ENCODE results near the gene MICU2. TPM values are rescaled to one million over a fixed set of nuclear protein-coding genes. Genes with fewer than 3 reads are reported as not detected.

MICU2 gene
- total RNA-seq, 1 donor from 2014 or later, result 29.8 TPM

DNA sequence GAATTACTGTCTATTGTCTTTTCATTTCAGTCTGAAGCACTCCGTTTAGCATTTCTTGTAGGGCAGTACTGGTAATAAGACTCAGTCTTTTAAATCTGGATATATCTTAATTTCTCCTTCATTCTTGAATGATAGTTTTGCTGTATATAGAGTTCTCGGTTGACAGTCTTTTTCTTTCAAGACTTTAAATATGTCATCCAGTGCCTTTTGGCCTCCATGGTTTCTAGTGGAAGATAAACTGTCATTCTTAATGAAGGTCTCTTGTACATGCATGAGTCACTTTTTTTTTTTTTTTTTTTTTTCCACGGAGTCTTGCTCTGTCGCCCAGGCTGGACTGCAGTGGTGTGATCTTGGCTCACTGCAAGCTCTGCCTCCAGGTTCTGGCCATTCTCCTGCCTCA lies 117.6 kb downstream of the MICU2 start:
- DNase-seq (ENCODE audit: low read depth in 2 of 2), result no peak

DNA sequence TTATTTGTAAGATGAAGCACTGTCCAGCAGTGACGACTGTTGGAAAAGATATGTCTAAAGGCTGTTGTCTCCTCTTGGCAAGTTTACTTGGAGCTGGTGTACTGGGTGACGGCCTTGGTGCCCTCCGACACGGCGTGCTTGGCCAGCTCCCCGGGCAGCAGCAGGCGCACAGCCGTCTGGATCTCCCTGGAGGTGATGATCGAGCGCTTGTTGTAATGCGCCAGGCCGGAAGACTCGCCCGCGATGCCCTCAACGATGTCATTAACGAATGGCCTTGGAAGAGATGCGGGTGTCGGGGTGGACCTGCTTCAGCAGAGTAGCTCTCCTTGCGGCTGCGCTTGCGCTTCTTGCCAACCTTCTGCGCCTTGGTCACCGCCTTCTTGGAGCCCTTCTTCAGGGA lies 120.2 kb downstream of the MICU2 start:
- DNase-seq (ENCODE audit: low read depth in 2 of 2), result no peak

DNA sequence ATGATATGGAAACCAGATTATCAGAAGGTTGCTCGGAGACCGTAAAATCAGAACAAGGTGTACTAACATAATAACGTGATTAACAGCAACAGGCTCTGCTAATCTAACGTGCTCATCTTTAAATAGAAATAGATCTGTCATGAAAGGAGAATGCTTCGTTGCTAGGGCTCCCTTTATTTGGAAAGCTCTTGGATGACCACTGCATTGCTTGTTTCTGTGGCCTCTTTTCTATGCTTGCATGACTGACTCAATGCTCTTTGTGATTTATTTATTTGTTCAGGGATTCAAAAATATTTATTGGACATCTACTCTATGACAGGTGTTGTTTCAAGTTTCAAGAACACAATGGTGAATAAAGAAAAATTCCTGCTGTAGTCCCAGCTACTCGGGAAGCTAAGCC lies 122.6 kb downstream of the MICU2 start:
- DNase-seq (ENCODE audit: low read depth in 2 of 2), result no peak

DNA sequence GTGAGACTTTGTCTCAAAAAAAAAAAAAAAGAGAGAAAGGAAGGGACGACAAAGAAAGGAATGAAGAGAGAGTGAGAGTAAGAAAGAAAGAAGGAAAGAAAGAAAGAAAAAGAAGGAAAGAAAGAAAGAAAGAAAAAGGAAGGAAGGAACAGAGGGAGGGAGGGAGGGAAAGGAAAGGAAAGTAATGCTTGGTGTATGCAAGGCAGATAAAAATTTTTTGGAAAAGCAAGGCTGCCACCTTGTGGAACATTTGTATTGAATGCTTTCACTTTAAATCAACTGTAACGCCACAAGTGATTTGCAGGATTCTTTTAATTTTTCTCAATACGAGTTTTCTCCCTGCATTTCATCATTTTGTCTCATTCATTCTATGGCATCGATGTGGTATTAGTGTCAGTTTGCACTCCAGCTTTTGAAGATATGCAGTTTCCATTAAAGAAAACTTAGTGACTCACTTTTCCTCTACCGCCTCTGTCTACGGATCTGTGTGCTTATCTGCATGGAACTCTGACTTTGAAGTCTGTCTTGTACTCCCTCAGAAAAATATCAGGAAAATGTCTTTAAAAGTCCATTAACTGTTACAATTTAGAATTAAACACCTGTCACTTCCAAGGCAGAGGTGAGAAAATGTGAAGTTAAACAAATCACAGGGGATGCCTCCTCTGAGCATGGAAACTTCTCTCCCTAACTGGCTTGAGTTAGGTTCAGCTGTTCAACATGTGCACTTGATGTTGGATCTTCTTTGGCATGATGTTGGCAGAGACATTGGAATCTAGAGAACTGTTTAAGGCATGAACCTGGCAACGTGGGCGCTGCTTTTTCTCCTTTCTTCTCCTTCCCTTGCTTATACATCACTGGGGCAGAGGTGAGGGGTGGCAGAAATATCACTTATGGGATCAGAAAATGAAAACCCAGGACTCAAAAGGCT lies 124.8 kb downstream of the MICU2 start:
- DNase-seq (ENCODE audit: low read depth in 2 of 2), result peak; percentile 74 to 85

DNA sequence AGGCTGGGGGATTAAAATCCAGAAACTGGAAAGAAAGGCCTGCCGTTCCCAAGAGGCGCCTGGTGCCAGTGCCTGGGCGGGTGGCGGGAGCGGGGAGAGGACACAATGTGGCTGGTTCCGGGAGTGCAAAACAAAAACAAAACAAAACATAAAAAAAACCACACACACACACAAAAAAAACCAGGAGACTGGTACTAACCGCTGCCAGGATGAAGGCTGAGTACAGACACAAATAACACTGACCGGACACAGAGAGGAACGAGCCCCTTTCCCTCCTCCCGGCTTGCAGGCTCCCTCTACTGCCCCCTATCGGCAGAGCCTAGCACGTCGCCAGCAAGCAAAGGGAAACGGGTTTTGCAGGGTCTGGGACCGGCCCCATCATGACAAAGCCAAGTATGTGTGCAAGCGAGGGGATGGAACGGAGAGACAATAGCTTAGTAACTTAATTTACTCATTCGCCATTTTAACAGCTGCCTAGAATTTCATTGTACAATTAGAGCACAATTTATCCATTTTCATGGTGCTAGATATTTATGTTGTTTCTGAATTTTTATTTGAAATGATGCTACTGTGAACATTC lies 127.0 kb downstream of the MICU2 start:
- peak; percentile 85 to 92 for DNase-seq (ENCODE audit: low read depth in 2 of 2)

DNA sequence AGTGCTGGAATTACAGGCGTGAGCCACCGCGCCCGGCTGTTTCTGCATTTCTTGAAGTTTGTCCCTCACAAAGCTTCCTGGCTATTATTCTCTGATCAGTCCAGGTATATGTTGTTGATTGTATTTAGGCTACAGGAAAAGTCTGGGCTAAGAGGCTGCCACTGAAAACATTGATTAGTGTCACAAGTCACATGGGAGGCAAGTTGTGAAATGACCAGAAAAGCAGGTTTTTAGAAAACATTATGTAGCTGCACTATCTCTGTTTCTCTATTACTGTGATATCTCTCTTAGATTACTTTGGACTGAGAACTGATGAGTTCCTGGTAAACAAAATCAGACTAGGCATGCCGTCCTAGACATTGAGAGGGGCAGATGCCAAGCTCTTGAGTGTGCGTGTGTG lies 128.9 kb downstream of the MICU2 start:
- DNase-seq (ENCODE audit: low read depth in 2 of 2), result no peak

DNA sequence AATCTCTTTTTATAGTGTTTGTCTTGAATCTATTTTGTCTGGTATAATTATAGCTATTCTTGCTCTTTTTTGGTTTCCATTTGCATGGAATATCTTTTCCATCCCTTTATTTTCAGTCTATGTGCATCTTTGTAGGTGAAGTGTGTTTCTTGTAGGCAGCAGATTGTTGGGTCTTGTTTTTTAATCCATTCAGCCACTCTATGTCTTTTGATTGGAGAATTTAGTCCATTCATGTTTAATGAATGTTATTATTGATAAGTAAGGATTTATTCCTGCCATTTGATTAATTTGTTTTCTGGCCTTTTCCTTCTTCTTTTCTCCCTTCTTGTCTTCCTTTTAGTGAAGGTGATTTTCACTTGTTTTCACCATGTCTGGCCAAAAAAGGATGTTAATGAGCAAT lies 133.2 kb downstream of the MICU2 start:
- DNase-seq (ENCODE audit: low read depth in 2 of 2), result no peak

DNA sequence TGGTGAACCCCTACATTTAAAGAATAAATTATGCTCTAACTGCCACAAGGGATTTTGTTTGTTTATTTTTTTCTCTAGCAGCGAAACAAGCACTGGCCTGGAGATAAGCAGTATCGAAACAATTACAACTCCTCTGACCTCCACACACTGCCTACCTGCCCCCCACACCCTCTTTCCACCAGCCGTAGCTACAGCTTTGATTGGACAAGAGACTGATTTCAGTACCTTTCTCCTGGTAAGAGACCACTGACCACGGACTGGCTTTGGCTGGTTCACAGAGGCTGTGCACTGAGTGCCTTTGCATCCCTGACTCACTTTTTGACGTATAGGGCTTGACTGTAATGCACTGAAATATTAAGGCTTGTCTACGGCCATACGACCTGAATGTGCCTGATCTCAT lies 137.4 kb downstream of the MICU2 start:
- DNase-seq (ENCODE audit: low read depth in 2 of 2), result no peak

DNA sequence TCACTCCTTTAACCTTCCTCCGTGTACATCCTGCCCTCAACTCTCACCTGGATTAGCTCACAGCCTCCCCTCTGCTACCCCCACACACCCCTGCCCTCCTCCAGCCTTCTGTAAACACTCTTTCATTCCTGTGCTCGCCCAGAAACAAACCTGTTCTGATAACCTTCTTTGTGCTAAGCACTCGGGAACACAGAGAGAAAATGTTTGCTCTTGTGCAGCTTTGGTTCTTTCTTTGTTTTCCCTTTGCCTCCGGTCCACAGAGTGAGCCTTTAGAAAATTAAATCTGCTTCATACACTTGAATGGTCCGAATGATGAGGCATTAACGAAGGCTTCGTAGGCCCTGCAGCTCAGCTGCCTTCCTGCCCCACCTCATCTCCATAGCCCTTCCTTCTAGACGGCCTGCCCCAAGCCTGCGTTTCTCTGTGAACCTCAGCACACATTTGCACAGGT lies 138.2 kb downstream of the MICU2 start:
- DNase-seq (ENCODE audit: low read depth in 2 of 2), result no peak

DNA sequence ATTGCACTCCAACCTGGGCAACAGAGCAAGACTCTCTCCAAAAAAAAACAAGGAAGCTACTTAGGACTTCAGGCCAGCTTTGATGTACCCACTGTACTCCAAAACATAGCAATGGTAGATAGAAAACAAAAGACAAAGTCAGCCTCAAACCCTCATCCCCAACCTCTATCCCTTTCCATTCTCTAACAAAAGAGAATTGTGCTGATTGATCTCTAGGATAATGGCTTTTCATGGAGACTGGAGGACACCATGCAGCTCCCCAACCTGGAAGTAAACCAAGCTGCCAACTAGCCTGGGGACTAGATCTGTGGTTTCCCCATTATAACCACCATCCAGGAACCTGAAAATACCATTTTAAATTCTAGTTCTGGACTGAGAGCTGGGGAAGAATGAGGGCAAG lies 140.5 kb downstream of the MICU2 start:
- DNase-seq (ENCODE audit: low read depth in 2 of 2), result no peak

DNA sequence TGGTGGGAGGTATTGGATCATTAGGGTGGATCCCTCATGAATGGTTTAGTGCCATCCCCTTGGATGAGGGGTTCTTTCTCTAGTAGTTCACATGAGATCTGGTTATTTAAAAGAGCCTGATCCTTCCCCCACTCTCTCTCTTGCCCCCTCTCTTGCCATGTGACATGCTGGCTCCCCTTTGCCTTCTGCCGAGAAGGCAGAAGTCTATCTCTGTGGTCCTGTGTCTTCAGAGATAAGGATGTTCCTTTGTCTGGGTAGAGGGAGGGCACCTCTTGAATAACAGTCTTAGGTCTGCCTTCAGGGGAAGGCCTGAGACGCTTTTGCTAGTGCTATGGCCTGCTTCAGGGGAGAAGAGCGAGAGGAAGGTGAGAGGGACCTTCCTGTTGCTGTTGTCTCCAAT lies 142.8 kb downstream of the MICU2 start:
- DNase-seq (ENCODE audit: low read depth in 2 of 2), result no peak

DNA sequence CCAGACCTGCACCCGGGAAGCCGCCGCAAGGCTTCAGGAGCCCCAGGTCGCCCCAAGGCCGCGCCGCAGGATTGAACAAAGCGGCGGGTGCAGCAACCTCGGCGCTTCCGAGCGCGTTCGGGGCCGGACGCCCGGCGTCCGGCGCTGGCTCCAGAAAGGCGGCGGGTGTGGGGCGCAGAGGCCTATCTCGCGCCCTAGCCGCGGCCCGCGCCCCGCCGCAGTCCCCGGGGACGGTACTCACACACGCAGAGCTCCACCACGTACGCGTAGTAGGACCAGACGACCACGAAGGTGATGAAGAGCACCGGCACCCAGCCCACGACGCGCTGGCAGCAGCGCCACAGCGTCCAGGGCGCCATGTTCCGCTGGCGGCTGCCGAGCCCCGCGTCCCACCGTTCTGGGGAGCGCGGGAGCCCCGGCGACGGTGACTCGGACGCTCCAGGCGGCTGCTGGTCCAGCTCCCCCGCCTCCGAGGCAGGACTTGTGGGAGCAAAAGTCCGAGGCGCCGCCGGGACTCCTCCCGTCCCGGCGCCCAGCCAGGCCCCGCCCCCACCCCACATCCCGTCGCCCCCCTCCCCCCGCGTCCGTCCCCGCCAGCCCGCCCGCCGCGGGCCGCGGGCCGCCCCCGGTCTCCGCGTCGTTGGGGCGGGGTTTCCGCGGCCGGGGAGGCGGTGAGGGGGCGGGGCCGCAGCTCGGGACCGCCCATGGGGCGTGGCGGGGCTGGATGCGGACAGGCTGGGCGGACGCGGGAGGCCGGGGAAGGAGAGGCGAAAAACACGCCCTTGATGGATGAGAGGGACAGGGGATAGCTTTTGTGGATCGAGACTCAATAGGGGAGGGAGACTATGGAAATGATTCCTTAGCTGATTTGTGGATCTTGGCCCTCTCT lies 144.9 kb downstream of the MICU2 start, which contains the start of gene ZDHHC20:
Gene ZDHHC20, minus strand, starts transcription at position 491 of the 889 bp plus-strand sequence. Its CDS starts 132 bp downstream, at position 359.
- peak; percentile 86 to 89 for DNase-seq (ENCODE audit: low read depth in 2 of 2)

DNA sequence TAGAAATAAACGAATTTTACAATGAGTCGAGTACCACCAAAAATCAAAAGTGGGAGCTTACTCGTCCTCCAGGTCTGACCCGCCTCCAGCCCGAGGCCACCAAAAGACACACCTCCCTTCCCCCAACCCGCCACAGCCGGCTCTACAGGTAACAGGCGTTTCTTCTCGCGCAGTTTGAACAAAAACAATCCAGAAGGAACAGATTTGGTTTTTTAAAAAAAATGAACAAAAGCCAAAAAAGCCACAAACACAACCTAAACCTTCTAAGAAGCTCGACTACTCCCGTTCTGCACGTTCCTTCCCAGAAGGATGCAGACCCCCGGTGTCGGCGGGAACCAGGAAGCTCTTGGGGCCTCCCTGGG lies 145.5 kb downstream of the MICU2 start:
- peak in 1 of 2 donors; percentile 12 for DNase-seq (ENCODE audit: low read depth in 2 of 2)

DNA sequence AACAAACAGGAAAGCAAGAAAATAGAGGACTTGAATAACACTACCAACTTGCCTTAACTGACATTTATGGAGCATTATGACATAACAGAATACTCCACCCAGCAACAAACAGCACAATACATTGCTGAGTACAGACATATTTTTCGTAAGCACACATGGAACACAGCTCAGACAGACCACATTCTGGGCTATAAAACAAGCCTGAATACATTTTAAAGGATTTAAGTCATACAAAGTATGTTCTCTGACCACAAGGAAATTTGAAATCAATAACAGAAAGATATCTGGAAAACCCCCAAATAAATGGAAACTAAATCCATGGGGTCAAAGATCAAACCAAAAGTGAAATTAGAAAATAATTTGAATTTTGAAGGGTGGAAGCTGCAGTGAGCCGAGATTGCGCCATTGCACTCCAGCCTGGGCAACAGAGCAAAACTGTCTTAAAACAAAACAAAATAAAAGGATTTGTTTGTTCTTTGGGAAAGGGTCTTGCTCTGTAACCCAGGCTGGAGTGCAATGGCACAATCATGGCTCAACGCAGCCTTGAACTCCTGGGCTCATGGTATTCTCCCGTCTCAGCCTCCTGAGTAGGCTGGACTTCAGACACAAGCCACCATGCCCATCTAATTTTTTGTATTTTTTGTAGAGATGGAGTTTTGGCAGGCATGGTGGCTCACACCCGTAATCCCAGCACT lies 150.4 kb downstream of the MICU2 start:
- DNase-seq (ENCODE audit: low read depth in 2 of 2), result no peak

DNA sequence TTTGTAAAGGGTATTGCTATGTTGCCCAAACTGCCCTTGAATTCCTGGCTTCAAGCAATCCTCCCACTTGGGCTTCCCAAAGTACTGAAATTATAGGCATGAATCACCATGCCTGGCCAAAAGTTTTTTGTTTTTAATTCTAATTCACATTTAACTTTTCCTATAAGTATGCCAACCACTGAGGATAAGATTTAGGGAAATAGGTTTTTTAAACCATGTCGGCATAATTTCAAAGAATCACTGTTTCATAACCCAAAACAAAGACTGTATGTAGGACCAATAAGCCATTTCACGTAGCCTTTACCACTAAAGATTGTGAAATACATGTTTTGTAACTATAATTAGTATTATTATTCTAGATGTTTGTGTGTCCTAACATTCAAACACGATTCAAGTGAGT lies 153.0 kb downstream of the MICU2 start:
- no peak for DNase-seq (ENCODE audit: low read depth in 2 of 2)

DNA sequence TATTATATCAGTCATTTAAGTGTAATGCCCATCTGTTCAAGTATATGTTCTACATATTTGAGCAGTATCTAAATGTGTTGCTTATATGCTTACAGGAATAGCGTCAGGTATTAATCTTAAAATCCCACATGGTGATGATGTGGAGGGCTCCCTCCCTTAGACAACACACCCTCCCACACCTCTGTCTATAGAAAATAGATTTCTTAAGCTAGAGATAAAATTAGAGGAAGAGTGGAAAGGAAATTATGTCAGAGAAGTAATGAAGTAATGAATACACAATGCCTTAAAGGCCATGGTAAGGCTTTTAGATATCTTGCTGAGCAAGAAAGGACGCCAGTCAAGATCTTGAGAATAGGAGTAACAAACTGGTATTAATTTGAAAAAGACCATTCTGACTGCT lies 157.3 kb downstream of the MICU2 start:
- DNase-seq (ENCODE audit: low read depth in 2 of 2), result no peak

DNA sequence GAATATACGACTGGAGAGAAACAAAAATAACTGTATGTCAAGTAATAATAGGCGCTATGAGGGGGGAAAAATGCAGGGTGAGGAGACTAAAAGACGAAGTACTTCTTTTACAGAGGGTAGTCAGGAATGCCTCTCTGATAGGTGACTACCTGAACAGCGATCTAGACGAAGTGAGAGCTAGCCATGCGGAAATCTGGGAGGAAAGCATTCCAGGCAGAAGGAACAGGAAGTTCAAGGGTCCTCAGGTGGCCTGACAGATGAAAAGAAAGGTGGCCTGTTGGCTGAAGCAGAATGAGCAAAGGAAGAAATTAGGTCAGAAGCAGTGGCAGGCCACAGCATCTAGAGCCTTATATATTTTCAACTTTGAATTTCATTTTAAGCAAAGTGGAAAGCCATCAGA lies 158.2 kb downstream of the MICU2 start:
- no peak for DNase-seq (ENCODE audit: low read depth in 2 of 2)

DNA sequence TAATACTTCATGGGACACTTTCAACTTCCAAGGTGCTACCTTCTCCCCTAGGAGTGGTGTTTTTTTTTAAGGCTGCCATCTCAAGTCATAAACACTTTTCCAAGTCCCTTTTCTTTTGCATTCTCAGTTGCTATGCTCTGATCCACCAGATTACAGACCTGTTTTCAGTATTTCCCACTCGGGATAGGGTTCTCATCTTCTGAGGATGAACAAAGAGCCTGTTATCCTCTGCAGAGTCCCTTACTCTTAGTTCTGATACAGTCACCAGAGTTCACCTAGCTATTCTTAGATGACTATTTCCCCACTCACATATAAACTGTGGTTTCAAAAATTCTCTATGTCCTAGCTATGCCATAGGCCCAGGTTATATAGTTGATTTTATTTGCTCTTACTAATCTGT lies 160.8 kb downstream of the MICU2 start:
- DNase-seq (ENCODE audit: low read depth in 2 of 2), result no peak

All from lung microvascular endothelial cell (primary cell).